ENCODE data around the gene KCNH6.

DNA sequence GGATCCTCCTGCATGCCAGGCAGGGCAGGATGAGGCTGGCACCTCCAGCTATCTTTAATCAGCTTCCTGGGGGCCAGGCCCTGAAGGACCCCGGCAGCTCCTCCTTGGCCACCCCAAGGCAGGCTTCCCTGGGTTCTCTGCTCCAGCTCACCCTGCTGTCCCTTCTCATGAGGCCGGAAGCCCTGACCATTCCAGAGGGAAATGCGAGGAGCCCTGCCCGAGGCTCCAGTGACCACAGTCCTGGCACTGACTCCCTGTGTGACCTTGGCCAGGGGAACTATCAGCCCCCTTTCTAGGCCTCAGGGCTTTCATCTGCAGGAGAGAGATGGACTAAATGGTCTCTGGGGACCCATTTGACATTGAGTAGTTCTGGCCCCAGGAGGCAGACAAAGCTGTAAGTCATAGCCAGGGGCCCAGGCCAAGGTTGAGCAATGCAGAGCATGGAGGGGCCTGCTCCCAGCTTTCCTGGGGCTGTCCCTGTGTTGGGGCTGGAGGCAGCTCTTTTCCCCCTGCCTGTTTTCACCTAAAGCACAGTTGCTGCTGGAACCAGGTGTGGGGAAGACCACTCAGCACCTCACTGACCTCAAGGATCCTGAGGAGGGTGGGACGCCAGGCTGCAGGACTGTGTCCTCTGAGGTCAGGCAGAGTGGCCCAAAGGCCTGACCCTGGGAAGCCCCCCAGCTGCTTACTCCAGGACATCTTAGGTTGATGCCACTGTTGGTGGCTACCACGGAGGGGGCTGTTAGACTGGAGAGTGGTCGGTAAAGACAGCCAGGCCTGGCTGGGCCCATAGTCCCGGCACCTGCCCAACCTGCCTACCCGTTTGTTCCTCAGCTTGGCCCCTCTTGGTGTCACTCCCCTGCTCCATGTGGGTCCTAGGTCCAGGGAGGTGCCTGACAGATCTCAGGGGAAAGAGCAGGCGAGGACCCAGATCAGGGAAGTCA, 8.1 kb downstream of the KCNH6 start:
- TF ChIP-seq, protein P1, sequence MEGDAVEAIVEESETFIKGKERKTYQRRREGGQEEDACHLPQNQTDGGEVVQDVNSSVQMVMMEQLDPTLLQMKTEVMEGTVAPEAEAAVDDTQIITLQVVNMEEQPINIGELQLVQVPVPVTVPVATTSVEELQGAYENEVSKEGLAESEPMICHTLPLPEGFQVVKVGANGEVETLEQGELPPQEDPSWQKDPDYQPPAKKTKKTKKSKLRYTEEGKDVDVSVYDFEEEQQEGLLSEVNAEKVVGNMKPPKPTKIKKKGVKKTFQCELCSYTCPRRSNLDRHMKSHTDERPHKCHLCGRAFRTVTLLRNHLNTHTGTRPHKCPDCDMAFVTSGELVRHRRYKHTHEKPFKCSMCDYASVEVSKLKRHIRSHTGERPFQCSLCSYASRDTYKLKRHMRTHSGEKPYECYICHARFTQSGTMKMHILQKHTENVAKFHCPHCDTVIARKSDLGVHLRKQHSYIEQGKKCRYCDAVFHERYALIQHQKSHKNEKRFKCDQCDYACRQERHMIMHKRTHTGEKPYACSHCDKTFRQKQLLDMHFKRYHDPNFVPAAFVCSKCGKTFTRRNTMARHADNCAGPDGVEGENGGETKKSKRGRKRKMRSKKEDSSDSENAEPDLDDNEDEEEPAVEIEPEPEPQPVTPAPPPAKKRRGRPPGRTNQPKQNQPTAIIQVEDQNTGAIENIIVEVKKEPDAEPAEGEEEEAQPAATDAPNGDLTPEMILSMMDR (IDR thresholded peaks at IDR 0.05) = no peak
- TF ChIP-seq POLR2AphosphoS5 (IDR thresholded peaks at IDR 0.05) (no peak), POLR2A (IDR thresholded peaks at IDR 0.05; ENCODE audit: low read depth) (no peak)

All from esophagus muscularis mucosa (tissue), 3 donors.